Measurements from ENCODE around the gene CCDC70. TPM values are rescaled to one million over a fixed set of nuclear protein-coding genes. Genes with fewer than 3 reads are reported as not detected.

CCDC70 gene
- total RNA-seq, 1 donor from 2014 or later, result not detected

- Histone ChIP-seq H3K79me2 (ENCODE audit: insufficient read depth, low read length) (no peaks in the 10 kb centered on the region), H3K4me2 (ENCODE audit: low read length) (no peak overlapping the region), H3K4me1 (ENCODE audit: insufficient read depth, low read length) (no peaks in the 10 kb centered on the region), H3K4me3 (ENCODE audit: insufficient read depth, low read depth, low read length) (no peak overlapping the region), H2AFZ (ENCODE audit: low read depth, low read length) (peak overlapping the region; percentile 10), H3K9me3 (ENCODE audit: insufficient read depth, low read depth, low read length) (no peaks in the 10 kb centered on the region), H3K9ac (ENCODE audit: low read length) (no peak overlapping the region), H4K20me1 (ENCODE audit: insufficient read depth, low read length) (no peaks in the 10 kb centered on the region), H3K27me3 (ENCODE audit: insufficient read depth, low read length) (peaks cover 11% of the 10 kb centered on the region), H3K27ac (ENCODE audit: low read depth, low read length) (no peak overlapping the region), H3K36me3 (ENCODE audit: insufficient read depth, low read length) (no peaks in the 10 kb centered on the region)
- peaks cover 8% of the 10 kb centered on the region for H3K27me3 Mint-ChIP-seq (ENCODE audit: low read depth, unreplicated experiment)
- H3K9me3 Mint-ChIP-seq (ENCODE audit: unreplicated experiment), result no peaks in the 10 kb centered on the region
- H3K4me3 Mint-ChIP-seq (ENCODE audit: unreplicated experiment), result no peak overlapping the region
- FAIRE-seq (peak; percentile 56), DNase-seq (ENCODE audit: low read depth) (peak; percentile 31)
- TF ChIP-seq, protein P1, sequence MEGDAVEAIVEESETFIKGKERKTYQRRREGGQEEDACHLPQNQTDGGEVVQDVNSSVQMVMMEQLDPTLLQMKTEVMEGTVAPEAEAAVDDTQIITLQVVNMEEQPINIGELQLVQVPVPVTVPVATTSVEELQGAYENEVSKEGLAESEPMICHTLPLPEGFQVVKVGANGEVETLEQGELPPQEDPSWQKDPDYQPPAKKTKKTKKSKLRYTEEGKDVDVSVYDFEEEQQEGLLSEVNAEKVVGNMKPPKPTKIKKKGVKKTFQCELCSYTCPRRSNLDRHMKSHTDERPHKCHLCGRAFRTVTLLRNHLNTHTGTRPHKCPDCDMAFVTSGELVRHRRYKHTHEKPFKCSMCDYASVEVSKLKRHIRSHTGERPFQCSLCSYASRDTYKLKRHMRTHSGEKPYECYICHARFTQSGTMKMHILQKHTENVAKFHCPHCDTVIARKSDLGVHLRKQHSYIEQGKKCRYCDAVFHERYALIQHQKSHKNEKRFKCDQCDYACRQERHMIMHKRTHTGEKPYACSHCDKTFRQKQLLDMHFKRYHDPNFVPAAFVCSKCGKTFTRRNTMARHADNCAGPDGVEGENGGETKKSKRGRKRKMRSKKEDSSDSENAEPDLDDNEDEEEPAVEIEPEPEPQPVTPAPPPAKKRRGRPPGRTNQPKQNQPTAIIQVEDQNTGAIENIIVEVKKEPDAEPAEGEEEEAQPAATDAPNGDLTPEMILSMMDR (IDR thresholded peaks at IDR 0.05; ENCODE audit: insufficient read depth, low read depth, low read length), result peak; percentile 85
- no peak for TF ChIP-seq EZH2 (IDR thresholded peaks at IDR 0.05; ENCODE audit: insufficient read depth, low read length)
- peaks cover 3% of the 10 kb centered on the region for H3K4me1 Mint-ChIP-seq (ENCODE audit: low read depth, unreplicated experiment)
- no peaks in the 10 kb centered on the region for H3K36me3 Mint-ChIP-seq (ENCODE audit: low read depth, unreplicated experiment)
- no peak overlapping the region for H3K27ac Mint-ChIP-seq (ENCODE audit: unreplicated experiment)
Measured at GRCh38 chr13:51895906-51896888, 34.4 kb downstream of the CCDC70 start.

- H3K27ac ChIP-seq (ENCODE audit: low read depth, low read length), result no peak overlapping the region
- no peak overlapping the region for H2AFZ ChIP-seq (ENCODE audit: low read depth, low read length)
- Mint-ChIP-seq H3K4me1 (ENCODE audit: low read depth, unreplicated experiment) (peaks cover 3% of the 10 kb centered on the region), H3K36me3 (ENCODE audit: low read depth, unreplicated experiment) (no peaks in the 10 kb centered on the region), H3K4me3 (ENCODE audit: unreplicated experiment) (no peak overlapping the region), H3K27ac (ENCODE audit: unreplicated experiment) (no peak overlapping the region), H3K27me3 (ENCODE audit: low read depth, unreplicated experiment) (peaks cover 10% of the 10 kb centered on the region), H3K9me3 (ENCODE audit: unreplicated experiment) (no peaks in the 10 kb centered on the region)
- no peaks in the 10 kb centered on the region for H3K79me2 ChIP-seq (ENCODE audit: insufficient read depth, low read length)
- H3K9ac ChIP-seq (ENCODE audit: low read length), result no peak overlapping the region
- H3K36me3 ChIP-seq (ENCODE audit: insufficient read depth, low read length), result no peaks in the 10 kb centered on the region
- H4K20me1 ChIP-seq (ENCODE audit: insufficient read depth, low read length), result no peaks in the 10 kb centered on the region
- H3K4me3 ChIP-seq (ENCODE audit: insufficient read depth, low read depth, low read length), result no peak overlapping the region
- no peak for DNase-seq (ENCODE audit: low read depth)
- H3K9me3 ChIP-seq (ENCODE audit: insufficient read depth, low read depth, low read length), result no peaks in the 10 kb centered on the region
- FAIRE-seq, result no peak
- H3K4me1 ChIP-seq (ENCODE audit: insufficient read depth, low read length), result no peaks in the 10 kb centered on the region
- H3K27me3 ChIP-seq (ENCODE audit: insufficient read depth, low read length), result peaks cover 9% of the 10 kb centered on the region
- H3K4me2 ChIP-seq (ENCODE audit: low read length), result no peak overlapping the region
- TF ChIP-seq EZH2 (IDR thresholded peaks at IDR 0.05; ENCODE audit: insufficient read depth, low read length), result no peak
- TF ChIP-seq, protein P1 (IDR thresholded peaks at IDR 0.05; ENCODE audit: insufficient read depth, low read depth, low read length), result no peak
Measured at GRCh38 chr13:51900471-51900870, 38.7 kb downstream of the CCDC70 start.

GRCh38 chr13:51902776-51903175 lies 41.0 kb downstream of the CCDC70 start:
- Histone ChIP-seq H3K4me3 (ENCODE audit: insufficient read depth, low read depth, low read length) (no peak overlapping the region), H3K36me3 (ENCODE audit: insufficient read depth, low read length) (no peaks in the 10 kb centered on the region), H2AFZ (ENCODE audit: low read depth, low read length) (no peak overlapping the region), H3K4me1 (ENCODE audit: insufficient read depth, low read length) (no peaks in the 10 kb centered on the region), H3K27ac (ENCODE audit: low read depth, low read length) (no peak overlapping the region), H3K4me2 (ENCODE audit: low read length) (no peak overlapping the region), H3K79me2 (ENCODE audit: insufficient read depth, low read length) (no peaks in the 10 kb centered on the region), H3K9ac (ENCODE audit: low read length) (no peak overlapping the region), H3K9me3 (ENCODE audit: insufficient read depth, low read depth, low read length) (no peaks in the 10 kb centered on the region), H3K27me3 (ENCODE audit: insufficient read depth, low read length) (peaks cover 3% of the 10 kb centered on the region), H4K20me1 (ENCODE audit: insufficient read depth, low read length) (no peaks in the 10 kb centered on the region)
- DNase-seq (ENCODE audit: low read depth) (no peak), FAIRE-seq (no peak)
- TF ChIP-seq, protein P1 (IDR thresholded peaks at IDR 0.05; ENCODE audit: insufficient read depth, low read depth, low read length), result no peak
- TF ChIP-seq EZH2 (IDR thresholded peaks at IDR 0.05; ENCODE audit: insufficient read depth, low read length), result no peak
- Mint-ChIP-seq H3K9me3 (ENCODE audit: unreplicated experiment) (peaks cover 2% of the 10 kb centered on the region), H3K36me3 (ENCODE audit: low read depth, unreplicated experiment) (no peaks in the 10 kb centered on the region), H3K27me3 (ENCODE audit: low read depth, unreplicated experiment) (peaks cover 12% of the 10 kb centered on the region), H3K4me3 (ENCODE audit: unreplicated experiment) (no peak overlapping the region), H3K27ac (ENCODE audit: unreplicated experiment) (no peak overlapping the region), H3K4me1 (ENCODE audit: low read depth, unreplicated experiment) (no peaks in the 10 kb centered on the region)

Measured in astrocyte (in vitro differentiated cells and primary cell).